ENCODE results near the gene IPPK.

DNA sequence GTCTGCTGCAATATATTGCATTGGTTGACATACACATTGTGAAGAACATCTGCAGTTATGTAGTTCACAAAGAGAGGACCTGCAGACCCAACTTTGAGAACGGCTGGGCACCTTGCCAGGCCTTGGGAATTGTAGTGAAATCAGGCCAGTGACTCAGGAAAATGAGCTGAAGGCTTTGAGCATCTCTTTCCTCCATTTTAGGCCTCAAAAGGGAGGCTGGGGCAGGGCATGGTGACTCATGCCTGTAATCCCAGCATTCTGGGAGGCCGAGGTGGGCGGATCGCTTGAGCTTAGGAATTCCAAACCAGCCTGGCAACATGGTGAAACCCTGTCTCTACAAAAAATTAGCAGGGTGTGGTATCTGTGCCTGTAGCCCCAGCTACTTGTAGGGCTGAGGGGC, 1.4 kb upstream of the IPPK start:
- no peak for TF ChIP-seq POLR2A (IDR thresholded peaks at IDR 0.05)
- TF ChIP-seq, protein P1, sequence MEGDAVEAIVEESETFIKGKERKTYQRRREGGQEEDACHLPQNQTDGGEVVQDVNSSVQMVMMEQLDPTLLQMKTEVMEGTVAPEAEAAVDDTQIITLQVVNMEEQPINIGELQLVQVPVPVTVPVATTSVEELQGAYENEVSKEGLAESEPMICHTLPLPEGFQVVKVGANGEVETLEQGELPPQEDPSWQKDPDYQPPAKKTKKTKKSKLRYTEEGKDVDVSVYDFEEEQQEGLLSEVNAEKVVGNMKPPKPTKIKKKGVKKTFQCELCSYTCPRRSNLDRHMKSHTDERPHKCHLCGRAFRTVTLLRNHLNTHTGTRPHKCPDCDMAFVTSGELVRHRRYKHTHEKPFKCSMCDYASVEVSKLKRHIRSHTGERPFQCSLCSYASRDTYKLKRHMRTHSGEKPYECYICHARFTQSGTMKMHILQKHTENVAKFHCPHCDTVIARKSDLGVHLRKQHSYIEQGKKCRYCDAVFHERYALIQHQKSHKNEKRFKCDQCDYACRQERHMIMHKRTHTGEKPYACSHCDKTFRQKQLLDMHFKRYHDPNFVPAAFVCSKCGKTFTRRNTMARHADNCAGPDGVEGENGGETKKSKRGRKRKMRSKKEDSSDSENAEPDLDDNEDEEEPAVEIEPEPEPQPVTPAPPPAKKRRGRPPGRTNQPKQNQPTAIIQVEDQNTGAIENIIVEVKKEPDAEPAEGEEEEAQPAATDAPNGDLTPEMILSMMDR (IDR thresholded peaks at IDR 0.05), result no peak

Data from testis (tissue), 2 donors.